ENCODE data around the gene CRIP2. TPM values are rescaled to one million over a fixed set of nuclear protein-coding genes. Genes with fewer than 3 reads are reported as not detected.

Gene CRIP2
- total and polyA plus RNA-seq, 9 of the 15 experiments (the other 6 are each of a cell fraction or from before 2014, with no cell fraction given) = 0.18 to 2.0 (median 0.69) TPM; not detected in 1

DNA sequence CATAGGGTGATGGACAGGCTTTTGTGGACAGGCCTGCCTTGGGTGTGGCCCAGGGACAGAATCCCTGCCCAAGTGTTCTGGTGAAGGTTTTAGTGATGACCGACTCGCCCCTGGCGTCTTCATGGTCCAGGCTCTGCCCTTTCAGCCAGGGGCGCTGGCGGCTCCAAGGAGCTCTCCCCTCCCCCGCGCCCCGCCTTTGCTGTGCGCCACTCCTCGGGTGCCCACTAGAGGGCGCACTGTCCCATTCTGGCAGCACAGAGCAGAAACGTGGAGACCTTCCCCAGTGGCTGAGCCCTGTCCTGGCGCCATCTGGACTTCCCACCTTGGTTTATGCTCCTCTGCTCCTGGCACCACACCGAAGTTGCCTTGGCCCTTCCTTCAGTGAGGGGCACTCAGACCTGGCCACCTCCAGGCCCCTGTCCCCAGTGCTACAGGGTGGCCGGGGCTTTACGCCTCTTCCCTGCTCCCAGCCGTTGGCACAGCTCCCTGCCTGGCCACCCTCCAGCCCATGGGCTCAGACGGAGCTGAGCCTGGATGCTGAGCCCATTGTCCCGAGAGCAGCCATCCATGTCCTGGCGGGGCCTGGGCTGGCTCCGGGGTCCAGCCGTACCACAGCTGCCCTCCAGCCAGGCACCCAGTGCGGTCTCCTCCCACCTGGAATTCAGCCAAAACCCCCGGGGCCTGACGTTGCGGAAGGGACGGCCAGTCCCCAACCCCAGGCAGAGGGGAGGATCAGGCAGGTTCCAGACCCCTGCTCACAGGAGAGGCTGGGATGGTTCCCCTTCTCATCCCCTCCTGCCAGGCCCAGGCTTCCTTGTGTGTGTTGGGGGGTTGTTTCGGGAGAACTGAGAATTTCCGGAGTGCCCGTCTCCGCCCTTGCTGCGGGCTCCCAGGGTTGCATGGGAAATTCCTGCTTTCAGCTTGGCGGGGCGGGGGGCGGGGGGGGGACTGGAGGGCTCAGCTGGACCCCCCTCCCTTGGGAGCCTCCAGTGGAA is 6.5 kb downstream of the CRIP2 start (continued):
- TF ChIP-seq RREB1 (CRISPR knock-in tag; IDR thresholded peaks at IDR 0.05) (no peak), RBFOX2 (IDR thresholded peaks at IDR 0.05; ENCODE audit: low read depth, low read length) (peak; percentile 83), THRAP3 (IDR thresholded peaks at IDR 0.05; ENCODE audit: borderline replicate concordance) (no peak), BRD4 (IDR thresholded peaks at IDR 0.05) (peak; percentile 64; the same call in 1 of the 2 replicates), SMARCC2 (IDR thresholded peaks at IDR 0.05; ENCODE audit: low read depth) (no peak), RBM14 (IDR thresholded peaks at IDR 0.05; ENCODE audit: borderline replicate concordance, insufficient read depth, low read depth, low read length) (no peak), ZNF592 (IDR thresholded peaks at IDR 0.05) (peak; percentile 21; the same call in 1 of the 2 replicates), CBX1 (IDR thresholded peaks at IDR 0.05; ENCODE audit: low read depth) (peak; percentile 54; the same call in 1 of the 2 replicates), CTBP1 (IDR thresholded peaks at IDR 0.05; ENCODE audit: borderline replicate concordance) (peak; percentile 79)
- TF ChIP-seq, protein P1, sequence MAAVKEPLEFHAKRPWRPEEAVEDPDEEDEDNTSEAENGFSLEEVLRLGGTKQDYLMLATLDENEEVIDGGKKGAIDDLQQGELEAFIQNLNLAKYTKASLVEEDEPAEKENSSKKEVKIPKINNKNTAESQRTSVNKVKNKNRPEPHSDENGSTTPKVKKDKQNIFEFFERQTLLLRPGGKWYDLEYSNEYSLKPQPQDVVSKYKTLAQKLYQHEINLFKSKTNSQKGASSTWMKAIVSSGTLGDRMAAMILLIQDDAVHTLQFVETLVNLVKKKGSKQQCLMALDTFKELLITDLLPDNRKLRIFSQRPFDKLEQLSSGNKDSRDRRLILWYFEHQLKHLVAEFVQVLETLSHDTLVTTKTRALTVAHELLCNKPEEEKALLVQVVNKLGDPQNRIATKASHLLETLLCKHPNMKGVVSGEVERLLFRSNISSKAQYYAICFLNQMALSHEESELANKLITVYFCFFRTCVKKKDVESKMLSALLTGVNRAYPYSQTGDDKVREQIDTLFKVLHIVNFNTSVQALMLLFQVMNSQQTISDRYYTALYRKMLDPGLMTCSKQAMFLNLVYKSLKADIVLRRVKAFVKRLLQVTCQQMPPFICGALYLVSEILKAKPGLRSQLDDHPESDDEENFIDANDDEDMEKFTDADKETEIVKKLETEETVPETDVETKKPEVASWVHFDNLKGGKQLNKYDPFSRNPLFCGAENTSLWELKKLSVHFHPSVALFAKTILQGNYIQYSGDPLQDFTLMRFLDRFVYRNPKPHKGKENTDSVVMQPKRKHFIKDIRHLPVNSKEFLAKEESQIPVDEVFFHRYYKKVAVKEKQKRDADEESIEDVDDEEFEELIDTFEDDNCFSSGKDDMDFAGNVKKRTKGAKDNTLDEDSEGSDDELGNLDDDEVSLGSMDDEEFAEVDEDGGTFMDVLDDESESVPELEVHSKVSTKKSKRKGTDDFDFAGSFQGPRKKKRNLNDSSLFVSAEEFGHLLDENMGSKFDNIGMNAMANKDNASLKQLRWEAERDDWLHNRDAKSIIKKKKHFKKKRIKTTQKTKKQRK (IDR thresholded peaks at IDR 0.05; ENCODE audit: borderline replicate concordance, low read depth, low read length) = no peak
